Ovary (tissue), 3 donors: Measurements from ENCODE around the gene CCDC187.

ENCODE experiments used
- CTCF ChIP-seq, 3 donors: fragments of 450-650 bp in 2 of 3; fragments of 200-600 bp in 1 of 3; IDR thresholded peaks; one replicate each; pipeline versions ENCODE4 v1.5.1 to v1.8.0; 2016 to 2022; ENCODE audit warnings: antibody characterized with exemption in 3 of 3, mild to moderate bottlenecking in 1 of 3
- POLR2A ChIP-seq: fragments of 450-650 bp; IDR thresholded peaks from one replicate; pipeline ENCODE4 v1.6.1; 2017; ENCODE audit warnings: antibody characterized with exemption, mild to moderate bottlenecking, moderate library complexity
- donor health status: DM: no; HTN: no; CAD: no.

DNA sequence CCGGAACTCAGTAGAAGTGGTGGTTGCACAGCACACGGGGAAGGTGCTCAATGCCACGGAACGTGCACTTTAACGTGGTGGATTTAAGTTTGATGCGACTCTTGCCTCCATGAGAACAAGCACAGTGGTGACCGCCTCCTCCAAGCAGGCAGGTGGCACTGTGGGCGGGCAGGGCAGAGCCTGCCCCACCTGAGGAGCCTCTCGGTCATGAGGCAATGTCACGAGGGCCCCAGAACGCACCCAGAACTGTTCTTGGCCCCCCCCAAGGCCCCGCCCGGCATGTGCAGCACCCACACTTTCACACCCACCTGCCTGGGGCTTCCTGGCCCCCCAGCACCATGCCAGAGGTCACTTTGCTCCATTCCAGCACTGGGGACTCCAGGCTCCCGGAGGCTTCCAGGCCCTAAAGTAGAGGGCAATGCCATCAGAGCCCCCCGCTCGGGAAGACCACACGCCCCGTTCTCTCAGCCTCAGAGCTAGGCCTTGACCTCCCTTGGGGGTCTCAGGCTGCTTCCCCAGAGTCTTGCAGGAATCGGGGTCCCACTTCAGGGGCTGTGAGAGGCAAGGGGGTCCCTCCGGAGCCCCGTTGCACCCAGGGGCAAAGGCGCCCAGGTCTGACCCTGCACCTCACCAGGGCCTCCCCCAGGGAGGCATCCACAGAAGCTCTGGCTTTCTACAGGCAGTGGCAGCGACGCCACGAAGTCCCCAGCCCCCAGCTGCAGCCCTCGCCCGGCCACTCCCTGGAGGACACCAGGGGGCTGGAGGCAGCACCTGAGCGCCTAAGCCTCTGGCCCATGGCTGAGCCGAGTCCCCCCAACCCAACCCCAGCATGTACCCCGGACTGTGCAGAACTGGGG, 14.0 kb downstream of the CCDC187 start:
- TF ChIP-seq CTCF (IDR thresholded peaks at IDR 0.05), result no peak
- TF ChIP-seq POLR2A, result no peak
